NCI-H146 treated with DMSO at 0.1 percent for 48 hours (cell line): Measurements from ENCODE around the gene KIF3A.

Experiments
- DNase-seq: peaks from one replicate; lab custom pipeline; 2025; ENCODE audit not compliant: unreplicated experiment; lab: John Stamatoyannopoulos, UW

The KIF3A gene

GRCh38 chr5:132771503-132771998 is 34.2 kb upstream of the KIF3A start:
- no peak for DNase-seq

GRCh38 chr5:132770476-132771159 is 33.3 kb upstream of the KIF3A start:
- DNase-seq, result no peak

GRCh38 chr5:132768485-132768868 is 31.1 kb upstream of the KIF3A start:
- DNase-seq, result no peak

GRCh38 chr5:132767150-132767549 is 29.8 kb upstream of the KIF3A start:
- DNase-seq, result no peak

- no peak for DNase-seq
Observed at GRCh38 chr5:132766806-132767055, 29.4 kb upstream of the KIF3A start.

- no peak for DNase-seq
Observed at GRCh38 chr5:132766020-132766805, 28.9 kb upstream of the KIF3A start.

DNA sequence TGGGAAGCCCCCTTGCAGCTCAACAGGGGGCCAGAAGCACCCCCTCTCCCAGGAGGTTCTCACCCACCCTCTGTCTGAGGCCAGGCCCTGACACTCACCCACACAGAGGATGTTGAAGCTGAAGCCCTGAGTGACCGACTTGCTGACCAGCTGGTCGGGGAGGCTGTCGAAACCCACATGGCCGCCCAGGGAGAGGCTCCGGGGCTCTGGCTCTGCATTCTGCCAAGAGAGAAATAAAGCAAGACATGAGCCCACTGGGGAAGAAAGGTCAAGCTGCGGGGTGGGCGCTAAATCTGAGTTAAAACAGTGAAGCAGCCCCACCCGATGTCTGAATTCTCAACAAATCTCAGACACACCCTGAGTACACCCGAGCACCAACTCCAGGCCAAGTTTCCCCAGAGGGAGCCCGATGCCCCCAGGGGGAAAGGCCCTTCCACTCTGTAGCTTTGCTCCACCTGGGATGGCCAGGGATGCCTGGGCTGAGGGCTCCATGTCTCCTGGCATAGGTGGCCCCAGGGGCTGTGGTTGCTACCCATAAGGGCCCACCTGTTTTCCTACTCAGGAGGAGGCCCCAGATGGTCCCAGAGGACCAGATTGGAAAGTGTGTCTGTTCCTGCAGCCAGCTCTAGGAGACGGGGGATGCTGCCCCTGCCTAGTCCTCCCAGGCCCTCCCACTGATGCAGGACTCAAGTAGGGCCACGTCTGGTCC is 28.1 kb upstream of the KIF3A start:
- DNase-seq, result no peak

DNA sequence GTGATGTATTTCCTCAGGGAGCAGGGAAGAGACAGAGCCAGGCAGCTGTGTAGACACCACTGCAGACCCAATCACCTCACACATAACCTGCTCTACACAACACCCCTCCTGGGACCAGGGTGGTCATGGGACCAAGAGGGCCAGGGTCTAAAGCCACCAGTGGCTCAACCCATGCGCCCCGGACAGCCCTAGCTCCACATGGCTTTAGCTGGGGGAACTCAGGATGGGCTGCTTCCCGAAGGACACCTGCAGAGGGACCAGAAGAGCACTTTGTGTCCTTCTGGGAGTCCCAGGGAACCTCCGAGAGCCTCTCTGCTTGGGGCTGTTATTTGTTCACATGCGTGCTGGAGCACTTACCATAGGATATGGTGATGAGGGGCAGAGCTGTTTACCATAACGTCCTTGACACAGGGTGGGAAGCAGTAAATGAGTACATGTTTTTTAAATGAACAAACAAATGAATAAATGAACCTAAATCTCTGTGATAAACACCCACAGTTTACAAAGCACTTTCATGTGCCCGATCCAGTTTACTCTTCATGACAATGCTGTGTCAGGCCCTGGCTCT is 27.4 kb upstream of the KIF3A start:
- DNase-seq, result no peak

GRCh38 chr5:132764051-132764450 is 26.7 kb upstream of the KIF3A start:
- DNase-seq, result no peak

DNA sequence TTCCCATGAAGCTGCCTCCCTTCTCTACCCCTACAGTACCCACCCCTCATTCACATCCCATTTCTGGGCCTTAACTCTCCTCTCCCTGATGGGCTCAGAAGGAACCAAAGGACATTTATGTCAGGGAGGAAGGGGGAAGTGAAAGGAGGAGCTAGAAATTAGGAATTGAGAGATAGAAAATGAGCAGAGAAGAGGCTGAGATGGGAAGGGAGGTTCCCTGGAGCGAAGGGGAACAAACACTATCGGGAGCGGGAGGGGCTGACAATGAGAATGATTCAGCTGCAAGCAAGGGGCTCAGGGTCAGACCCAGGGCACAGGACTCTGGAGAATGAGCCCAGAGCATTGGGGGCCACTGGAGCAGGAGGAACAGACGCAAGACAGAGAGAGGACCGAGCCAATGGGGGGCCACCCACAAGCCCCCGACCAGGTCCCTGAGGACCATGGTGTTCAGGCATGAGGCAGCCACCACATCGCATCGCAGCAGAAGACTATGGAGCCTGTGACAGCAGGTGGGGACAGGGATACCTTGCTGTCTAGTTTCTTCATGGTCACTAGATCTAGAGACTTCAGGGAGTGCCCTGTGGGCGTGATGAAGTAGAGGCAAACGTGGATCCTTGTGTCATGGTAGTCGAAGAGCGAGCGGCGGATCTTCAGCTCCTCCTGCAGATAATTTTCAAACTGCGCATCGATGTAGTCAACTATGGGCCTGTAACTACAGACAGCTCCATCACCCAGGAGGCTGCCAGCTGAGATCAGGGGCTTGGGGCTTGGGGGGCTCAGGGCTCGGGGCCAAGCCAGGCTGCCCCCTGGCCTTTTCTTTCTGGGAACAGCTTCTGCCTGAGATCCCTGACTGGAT is 26.1 kb upstream of the KIF3A start:
- DNase-seq, result no peak

DNA sequence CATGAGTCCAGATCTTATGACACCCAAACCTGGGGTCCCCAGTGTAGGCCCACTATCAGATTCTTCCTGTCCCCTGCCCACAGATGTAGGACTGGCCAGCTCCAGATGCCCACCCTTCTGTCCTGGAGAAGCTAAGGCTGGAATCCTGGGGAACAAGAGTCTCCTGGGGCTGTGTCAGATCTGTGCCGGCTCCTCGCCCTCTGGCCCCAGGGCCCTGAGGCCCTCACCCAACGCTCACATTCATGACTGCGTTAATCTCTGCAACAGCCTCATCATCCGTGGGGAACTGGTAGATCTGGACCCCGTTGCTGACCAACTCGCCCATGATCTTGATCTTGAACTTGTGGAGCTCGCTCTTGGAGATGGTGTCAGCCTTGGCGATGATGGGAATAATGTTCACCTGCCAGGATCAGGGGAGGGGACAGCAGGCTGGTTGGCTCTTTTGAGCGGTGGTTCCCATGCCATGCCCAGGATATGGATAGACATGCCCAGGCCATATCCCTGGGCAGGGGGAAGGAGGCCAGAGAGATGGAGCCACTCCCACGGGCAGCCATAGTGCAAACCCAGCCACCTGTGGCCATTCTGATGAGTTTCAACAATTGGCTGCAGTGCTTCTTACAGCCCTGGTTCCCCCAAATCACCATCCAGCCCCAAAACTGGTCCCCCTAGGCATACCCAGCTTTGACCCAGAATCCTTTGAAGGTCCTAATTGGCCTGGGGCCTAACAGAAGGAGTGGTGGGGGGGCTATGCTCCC is 25.1 kb upstream of the KIF3A start:
- no peak for DNase-seq

- DNase-seq, result no peak
Observed at GRCh38 chr5:132761321-132762240, 24.2 kb upstream of the KIF3A start.

DNA sequence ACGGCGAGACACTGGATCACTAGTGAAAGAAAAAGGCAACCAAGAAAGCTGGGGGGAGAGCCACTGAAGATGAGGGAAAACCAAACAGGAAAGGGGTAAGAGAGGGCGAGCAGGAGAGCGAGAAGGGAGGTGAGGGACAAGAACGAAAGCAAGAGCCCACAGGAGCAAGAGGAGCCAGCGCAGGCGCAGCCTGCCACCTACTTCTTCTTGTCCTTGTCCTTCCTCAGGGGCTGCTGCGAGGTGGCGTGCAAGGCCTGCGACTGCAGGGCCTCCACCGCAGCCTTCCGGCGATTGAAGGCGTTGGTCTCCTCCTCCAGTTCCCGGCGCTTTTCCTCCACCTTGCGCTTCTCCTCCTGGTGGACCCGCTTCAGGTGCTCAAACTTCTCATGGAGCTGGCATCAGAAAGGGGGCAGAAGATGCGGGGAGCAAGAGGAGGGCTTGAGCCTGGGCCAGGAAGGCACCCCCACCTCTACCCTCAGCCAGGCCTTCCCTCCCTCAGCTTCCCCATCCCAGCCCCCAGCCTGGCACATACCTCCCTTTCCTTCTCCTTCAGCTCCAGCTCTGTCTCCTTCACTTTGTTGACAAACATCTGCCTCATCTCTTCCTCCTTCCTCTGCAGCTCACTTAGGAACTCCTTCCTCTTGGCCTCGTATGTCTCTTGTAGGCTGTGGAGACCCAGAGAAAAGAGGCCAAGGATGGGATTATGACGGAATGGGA is 23.4 kb upstream of the KIF3A start:
- no peak for DNase-seq

- DNase-seq, result no peak
Observed at GRCh38 chr5:132760049-132760420, 22.7 kb upstream of the KIF3A start.

DNA sequence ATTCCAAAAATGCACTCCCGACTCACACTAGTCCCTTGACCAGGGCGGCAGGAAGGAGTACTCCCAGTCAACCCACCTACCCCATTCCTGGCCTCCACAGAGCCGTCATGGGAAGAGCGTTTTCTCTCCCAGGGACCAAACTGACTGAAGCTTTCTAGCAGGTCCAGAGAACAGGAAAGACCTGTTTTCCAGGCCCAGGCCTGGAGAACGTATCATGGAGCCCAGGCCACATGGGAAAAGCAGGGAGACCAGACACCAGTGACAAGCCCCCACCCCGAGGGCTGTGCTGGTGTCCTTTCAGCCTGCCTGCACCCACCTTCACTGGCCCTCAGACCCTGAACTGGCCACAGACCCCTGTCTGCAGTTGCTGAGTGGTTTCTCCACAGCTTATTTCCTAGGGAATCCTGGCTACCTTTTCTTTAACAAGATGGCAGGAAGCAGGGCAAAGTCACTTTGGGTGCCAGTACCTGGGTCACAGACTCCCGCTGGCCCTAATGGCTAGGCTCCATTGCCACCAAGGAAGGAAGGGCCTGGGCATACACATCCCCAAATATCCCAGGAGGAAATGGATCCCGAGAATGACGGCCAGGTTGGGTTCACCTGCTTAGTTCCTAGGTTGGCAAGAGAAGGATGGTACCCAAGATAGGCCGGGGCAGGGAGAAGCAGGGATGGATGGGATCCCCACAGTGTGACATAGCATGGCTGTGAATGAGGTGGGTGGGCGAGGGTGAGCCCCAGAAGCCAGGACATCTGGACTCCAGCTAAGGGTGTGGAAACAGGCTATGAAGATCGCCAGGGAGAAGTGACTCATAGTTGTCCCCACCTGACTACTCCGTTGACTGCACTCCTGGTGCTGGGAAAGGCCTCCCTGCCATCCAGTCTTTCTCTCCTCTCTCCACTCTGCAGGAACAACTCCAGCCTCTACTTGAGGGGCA is 22.0 kb upstream of the KIF3A start:
- no peak for DNase-seq

DNA sequence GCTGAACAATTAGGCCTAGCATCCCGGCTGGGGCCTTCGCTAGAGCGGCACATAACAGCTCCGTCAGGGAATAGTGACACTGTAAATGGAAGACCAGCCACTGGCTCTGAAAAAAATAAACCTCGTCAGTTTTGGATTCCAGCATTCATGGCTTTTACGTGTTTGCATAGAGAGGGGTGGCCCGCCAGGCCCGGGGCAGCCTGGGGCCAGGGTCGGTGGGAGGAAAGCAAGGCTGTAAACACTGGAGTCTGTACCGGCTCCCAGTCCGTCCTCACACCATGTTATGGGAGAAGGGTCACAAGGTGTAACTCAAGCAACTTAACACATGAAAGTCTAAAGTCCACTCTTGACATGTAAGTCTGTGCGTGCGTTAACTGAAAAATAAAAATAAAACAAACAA is 21.1 kb upstream of the KIF3A start:
- DNase-seq, result no peak

DNA sequence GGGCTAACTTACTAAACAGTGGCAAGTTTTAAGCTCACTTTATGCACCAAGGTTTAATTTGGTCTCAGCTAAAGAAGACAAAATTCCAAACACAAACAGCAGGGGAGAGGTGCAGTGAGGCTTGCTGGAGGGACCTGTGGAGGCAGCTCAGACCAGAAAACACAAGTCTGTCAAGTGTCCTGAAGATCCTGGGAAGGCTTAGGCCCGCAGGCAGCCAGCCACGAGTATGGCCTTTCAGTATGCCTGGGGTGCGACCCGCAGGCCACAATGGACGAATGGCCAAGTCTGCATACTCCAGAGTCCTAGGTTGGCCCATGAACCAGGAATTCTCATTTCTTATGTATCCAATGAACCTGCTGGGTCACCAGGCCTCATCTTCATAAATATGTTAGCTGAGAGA is 19.2 kb upstream of the KIF3A start:
- DNase-seq, result no peak

GRCh38 chr5:132754947-132755346 is 17.6 kb upstream of the KIF3A start:
- no peak for DNase-seq
